ENCODE data around the gene AIP. TPM values are rescaled to one million over a fixed set of nuclear protein-coding genes. Genes with fewer than 3 reads are reported as not detected.
"Not testable (repeated sequence)": the region's sequence is repeated elsewhere in the genome, so short reads cannot be mapped to it uniquely, and the experiment has no call there.

Gene AIP
- total RNA-seq, 1 experiment from 2014 or later, result 122 TPM

GRCh38 chr11:67483831-67484665, 1.2 kb downstream of the AIP start:
- no peak for DNase-seq
- H3K4me3 ChIP-seq, result peak overlapping the region; percentile 62
- no peaks in the 10 kb centered on the region for H3K27me3 ChIP-seq
- no peaks in the 10 kb centered on the region for H3K9me3 ChIP-seq
- H3K36me3 ChIP-seq, result peaks cover 2% of the 10 kb centered on the region

GRCh38 chr11:67484847-67485311, 2.1 kb downstream of the AIP start:
- Histone ChIP-seq H3K27me3 (no peaks in the 10 kb centered on the region), H3K36me3 (peaks cover 2% of the 10 kb centered on the region), H3K4me3 (no peak overlapping the region), H3K9me3 (no peaks in the 10 kb centered on the region)
- DNase-seq, result no peak

GRCh38 chr11:67485873-67486361, 3.1 kb downstream of the AIP start:
- H3K36me3 ChIP-seq, DNase-seq, H3K4me3 ChIP-seq, H3K27me3 ChIP-seq, H3K9me3 ChIP-seq: not testable (repeated sequence)

- Histone ChIP-seq H3K9me3 (no peaks in the 10 kb centered on the region), H3K27me3 (no peaks in the 10 kb centered on the region), H3K36me3 (peaks cover 6% of the 10 kb centered on the region), H3K4me3 (no peak overlapping the region)
- DNase-seq, result no peak
These were observed 3.8 kb downstream of the AIP start for GRCh38 chr11:67486481-67487195.

- H3K4me3 ChIP-seq, result no peak overlapping the region
- H3K36me3 ChIP-seq, result peaks cover 11% of the 10 kb centered on the region
- no peaks in the 10 kb centered on the region for H3K27me3 ChIP-seq
- no peak for DNase-seq
- no peaks in the 10 kb centered on the region for H3K9me3 ChIP-seq
These were observed 6.5 kb downstream of the AIP start for GRCh38 chr11:67489203-67489884.

GRCh38 chr11:67489885-67490726, 7.3 kb downstream of the AIP start:
- peaks cover 11% of the 10 kb centered on the region for H3K36me3 ChIP-seq
- no peak overlapping the region for H3K4me3 ChIP-seq
- no peak for DNase-seq
- no peaks in the 10 kb centered on the region for H3K9me3 ChIP-seq
- H3K27me3 ChIP-seq, result no peaks in the 10 kb centered on the region

- H3K36me3 ChIP-seq, result peaks cover 11% of the 10 kb centered on the region
- DNase-seq, result no peak
- no peak overlapping the region for H3K4me3 ChIP-seq
These were observed 7.9 kb downstream of the AIP start for GRCh38 chr11:67490727-67491065.

GRCh38 chr11:67491276-67492068, 8.6 kb downstream of the AIP start:
- peaks cover 11% of the 10 kb centered on the region for H3K36me3 ChIP-seq

More at GRCh38 chr11:67490727-67491065, 7.9 kb downstream of the AIP start:
- Histone ChIP-seq H3K27me3 (no peaks in the 10 kb centered on the region), H3K9me3 (no peaks in the 10 kb centered on the region)

GRCh38 chr11:67492069-67492727, 9.4 kb downstream of the AIP start:
- peaks cover 11% of the 10 kb centered on the region for H3K36me3 ChIP-seq
- H3K9me3 ChIP-seq, result no peaks in the 10 kb centered on the region
- DNase-seq, result no peak
- H3K27me3 ChIP-seq, result no peaks in the 10 kb centered on the region
- H3K4me3 ChIP-seq, result no peak overlapping the region

More at GRCh38 chr11:67491276-67492068, 8.6 kb downstream of the AIP start:
- Histone ChIP-seq H3K4me3 (no peak overlapping the region), H3K27me3 (no peaks in the 10 kb centered on the region), H3K9me3 (no peaks in the 10 kb centered on the region)
- DNase-seq, result no peak

- DNase-seq, result no peak
- no peak overlapping the region for H3K4me3 ChIP-seq
- peaks cover 9% of the 10 kb centered on the region for H3K36me3 ChIP-seq
- no peaks in the 10 kb centered on the region for H3K9me3 ChIP-seq
- H3K27me3 ChIP-seq, result no peaks in the 10 kb centered on the region
These were observed 10.1 kb downstream of the AIP start for GRCh38 chr11:67492801-67493547.

GRCh38 chr11:67493548-67494370, 10.9 kb downstream of the AIP start:
- Histone ChIP-seq H3K9me3 (no peaks in the 10 kb centered on the region), H3K4me3 (no peak overlapping the region), H3K36me3 (peaks cover 9% of the 10 kb centered on the region), H3K27me3 (no peaks in the 10 kb centered on the region)
- no peak for DNase-seq

- Histone ChIP-seq H3K27me3 (no peaks in the 10 kb centered on the region), H3K4me3 (no peak overlapping the region), H3K9me3 (no peaks in the 10 kb centered on the region), H3K36me3 (peaks cover 9% of the 10 kb centered on the region)
- no peak for DNase-seq
These were observed 11.8 kb downstream of the AIP start for GRCh38 chr11:67494371-67495233.
